Inflammatory macrophage treated with lipopolysaccharide for 1 hour (primary cell): Measurements from ENCODE around the gene HIP1R.

Experiments
- DNase-seq, 2 donors: peaks; one replicate each; pipeline ENCODE4 v3.0.0-alpha.2; 2020 to 2022

The HIP1R gene

DNA sequence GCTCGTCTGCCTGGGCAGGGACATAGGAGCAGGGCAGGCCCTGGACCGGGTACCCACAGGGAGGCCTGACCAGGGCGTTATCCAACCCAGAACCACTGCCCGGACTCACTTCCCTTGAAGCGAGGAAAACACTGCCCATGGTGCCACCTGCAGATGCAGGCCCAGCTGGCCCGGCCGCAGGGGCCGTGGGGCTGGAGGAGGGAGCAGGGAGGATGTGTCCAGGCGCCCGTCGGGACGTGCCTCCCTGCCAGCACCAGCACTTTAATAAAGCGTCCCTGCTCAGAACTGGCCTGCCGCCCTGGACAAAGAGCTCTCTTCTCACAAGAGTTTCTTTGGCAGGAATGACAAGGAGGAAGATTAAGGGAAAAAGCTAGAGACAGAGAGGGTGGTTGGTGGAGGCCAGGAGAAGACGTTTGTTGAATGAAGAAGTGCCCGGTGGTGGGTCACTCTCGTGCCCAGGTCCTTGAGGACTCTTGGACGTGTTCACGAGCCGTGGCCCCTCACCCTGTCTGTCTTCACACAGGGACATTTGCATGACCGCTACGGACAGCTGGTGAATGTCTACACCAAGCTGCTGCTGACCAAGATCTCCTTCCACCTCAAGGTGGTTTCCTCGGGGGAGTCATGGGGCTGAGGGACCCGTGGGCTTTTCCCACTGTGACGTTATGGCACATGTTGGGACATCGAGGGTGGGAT is 14.2 kb downstream of the HIP1R start:
- no peak for DNase-seq

- no peak for DNase-seq
Measured at GRCh38 chr12:122850048-122850445, 14.8 kb downstream of the HIP1R start.

DNA sequence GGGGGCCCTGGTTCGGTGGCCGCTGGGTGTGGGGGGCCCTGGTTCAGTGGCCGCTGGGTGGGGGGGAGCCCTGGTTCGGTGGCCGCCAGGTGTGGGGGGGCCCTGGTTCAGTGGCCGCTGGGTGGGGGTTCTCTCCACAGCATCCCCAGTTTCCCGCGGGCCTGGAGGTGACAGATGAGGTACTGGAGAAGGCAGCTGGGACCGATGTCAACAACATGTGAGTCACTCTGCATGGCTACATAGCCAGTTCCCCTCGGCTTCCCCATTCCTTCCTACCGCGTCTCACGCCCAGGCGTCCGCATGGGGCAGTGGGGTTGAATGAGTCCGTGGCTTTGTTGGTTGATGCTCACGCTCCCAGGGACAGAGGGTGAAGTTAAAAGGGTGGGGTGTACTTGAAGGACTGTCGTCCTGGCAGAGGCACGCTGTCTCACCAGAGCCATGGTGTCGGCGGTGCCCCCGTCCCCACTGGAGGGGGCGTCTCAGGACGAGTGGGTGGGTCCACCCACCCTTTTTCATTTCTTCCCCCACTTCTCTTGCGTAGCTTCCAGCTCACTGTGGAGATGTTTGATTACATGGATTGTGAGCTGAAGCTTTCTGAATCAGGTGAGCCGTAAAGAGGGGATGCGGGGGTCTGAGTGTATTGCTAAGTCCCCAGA is 15.6 kb downstream of the HIP1R start:
- DNase-seq, result peak; percentile 44 to 46

GRCh38 chr12:122851820-122852219 is 16.6 kb downstream of the HIP1R start:
- no peak for DNase-seq

GRCh38 chr12:122852336-122853275 is 17.3 kb downstream of the HIP1R start:
- no peak for DNase-seq

GRCh38 chr12:122853582-122854245 is 18.5 kb downstream of the HIP1R start:
- DNase-seq, result no peak

- no peak for DNase-seq
Measured at GRCh38 chr12:122854554-122854953, 19.3 kb downstream of the HIP1R start.

- DNase-seq, result no peak
Measured at GRCh38 chr12:122855071-122855829, 20.0 kb downstream of the HIP1R start.

DNA sequence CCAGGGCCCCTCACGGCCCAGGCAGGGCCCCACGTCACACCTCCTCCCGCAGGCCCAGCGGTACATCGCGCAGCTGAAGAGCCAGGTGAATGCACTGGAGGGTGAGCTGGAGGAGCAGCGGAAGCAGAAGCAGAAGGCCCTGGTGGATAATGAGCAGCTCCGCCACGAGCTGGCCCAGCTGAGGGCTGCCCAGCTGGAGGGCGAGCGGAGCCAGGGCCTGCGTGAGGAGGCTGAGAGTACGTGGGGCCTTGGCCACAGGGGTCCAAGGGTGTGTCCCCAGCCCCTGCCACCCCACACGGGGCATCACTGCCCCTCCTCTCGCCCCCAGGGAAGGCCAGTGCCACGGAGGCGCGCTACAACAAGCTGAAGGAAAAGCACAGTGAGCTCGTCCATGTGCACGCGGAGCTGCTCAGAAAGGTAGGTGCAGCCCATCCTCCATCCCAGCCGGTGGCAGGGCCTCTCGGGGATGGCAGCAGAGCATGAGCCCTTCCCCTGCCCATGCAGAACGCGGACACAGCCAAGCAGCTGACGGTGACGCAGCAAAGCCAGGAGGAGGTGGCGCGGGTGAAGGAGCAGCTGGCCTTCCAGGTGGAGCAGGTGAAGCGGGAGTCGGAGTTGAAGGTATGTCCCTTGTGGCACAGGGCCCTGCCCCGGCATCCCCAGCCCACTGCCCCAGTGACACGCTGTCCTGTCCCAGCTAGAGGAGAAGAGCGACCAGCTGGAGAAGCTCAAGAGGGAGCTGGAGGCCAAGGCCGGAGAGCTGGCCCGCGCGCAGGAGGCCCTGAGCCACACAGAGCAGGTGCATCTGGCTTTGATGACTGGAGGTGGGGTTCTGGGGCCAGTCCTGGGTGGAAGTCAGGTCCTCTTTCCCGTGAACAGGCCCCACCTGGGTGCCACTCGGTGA is 20.9 kb downstream of the HIP1R start:
- no peak for DNase-seq

DNA sequence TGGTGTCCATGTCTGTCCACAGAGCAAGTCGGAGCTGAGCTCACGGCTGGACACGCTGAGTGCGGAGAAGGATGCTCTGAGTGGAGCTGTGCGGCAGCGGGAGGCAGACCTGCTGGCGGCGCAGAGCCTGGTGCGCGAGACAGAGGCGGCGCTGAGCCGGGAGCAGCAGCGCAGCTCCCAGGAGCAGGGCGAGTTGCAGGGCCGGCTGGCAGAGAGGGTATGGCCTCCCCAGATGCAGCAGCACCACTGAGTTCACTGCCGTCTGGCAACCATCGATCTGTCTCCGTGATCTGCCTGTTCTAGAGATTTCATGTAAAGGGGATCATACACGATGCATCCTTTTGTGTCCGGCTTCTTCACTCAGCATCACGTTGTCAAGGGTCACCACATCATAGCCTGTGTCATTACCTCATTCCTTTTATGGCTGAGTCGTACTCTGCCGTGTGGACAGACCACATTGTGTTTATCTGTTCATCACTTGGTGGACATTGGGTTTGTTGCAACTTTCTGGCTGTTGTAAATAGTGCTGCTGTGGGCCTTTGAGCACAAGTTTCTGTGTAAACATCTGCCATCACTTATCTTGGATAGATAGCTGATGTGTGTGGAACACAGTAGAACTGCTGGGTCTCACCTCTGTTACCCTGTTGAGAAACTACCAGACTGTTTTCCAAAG is 21.9 kb downstream of the HIP1R start:
- DNase-seq, result no peak

- DNase-seq, result no peak
Measured at GRCh38 chr12:122858171-122858570, 22.9 kb downstream of the HIP1R start.

DNA sequence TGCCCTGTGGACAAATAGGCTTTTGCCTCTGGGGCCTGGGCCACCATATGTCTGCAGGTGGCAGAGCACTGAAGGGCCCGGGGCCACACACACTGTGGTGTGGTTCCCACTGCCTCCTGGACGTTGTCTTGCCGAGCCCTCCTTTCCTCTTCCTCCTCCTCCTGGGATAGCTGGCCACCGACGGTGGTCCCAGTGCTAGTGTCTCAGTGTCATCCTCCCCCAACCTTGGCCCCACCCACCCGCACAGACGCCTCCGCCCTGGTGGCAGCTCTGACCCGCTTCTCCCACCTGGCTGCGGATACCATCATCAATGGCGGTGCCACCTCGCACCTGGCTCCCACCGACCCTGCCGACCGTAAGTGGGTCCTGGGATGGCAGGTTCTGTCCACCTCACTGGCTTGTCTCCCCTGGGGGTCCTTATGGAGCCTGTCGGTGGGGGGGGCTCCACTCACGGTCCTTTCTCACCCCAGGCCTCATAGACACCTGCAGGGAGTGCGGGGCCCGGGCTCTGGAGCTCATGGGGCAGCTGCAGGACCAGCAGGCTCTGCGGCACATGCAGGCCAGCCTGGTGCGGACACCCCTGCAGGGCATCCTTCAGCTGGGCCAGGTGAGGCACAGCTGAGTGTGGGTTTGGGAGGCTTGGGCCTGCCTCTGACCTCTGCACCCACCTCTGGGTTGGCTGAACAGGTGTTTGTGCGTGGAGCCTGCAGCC is 23.5 kb downstream of the HIP1R start:
- no peak for DNase-seq

GRCh38 chr12:122859303-122860039 is 24.2 kb downstream of the HIP1R start:
- no peak for DNase-seq

DNA sequence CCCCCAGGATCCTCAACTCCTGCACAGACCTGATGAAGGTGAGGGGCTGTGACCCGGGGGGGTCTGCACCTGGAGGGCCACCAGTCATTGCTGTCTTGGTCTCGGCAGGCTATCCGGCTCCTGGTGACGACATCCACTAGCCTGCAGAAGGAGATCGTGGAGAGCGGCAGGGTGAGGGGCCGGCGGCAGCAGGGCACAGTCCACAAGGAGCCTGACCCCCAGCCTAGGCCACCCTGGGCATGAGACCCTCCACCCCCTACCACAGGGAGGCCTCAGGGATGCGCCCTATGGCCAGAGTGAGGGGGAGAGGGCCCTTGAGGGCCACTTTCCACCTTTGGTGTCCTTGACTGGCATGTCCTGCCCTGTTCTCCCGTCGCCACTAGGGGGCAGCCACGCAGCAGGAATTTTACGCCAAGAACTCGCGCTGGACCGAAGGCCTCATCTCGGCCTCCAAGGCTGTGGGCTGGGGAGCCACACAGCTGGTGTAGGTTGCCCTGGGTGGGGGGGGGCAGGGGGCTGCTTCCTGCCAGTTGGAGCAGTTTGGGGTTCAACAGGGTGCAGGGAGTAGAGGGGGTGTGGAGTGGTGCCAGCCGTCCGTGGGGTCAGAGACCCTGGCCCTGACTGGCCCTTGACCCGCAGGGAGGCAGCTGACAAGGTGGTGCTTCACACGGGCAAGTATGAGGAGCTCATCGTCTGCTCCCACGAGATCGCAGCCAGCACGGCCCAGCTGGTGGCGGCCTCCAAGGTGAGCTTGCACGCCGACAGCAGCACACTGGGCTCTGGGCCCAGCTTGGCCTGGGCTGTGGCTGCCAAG is 25.0 kb downstream of the HIP1R start:
- peak; percentile 46 to 90 for DNase-seq

DNA sequence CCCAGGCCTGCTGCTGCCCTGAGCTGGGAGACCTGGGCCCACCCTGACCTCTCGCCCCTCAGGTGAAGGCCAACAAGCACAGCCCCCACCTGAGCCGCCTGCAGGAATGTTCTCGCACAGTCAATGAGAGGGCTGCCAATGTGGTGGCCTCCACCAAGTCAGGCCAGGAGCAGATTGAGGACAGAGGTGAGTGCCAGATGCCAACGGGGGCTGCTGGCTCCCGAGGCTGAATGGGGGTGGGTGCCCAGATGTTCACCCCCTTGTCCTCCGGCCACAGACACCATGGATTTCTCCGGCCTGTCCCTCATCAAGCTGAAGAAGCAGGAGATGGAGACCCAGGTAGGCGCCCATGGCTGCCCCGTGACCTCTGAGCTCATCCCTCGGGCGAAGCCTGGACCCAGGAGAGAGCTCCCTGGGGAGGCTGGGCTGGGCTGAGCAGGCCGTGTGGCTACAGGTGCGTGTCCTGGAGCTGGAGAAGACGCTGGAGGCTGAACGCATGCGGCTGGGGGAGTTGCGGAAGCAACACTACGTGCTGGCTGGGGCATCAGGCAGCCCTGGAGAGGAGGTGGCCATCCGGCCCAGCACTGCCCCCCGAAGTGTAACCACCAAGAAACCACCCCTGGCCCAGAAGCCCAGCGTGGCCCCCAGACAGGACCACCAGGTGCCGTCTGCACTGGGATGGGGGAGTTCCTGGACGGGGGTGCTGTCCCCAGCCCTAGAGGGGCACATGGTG is 25.8 kb downstream of the HIP1R start:
- no peak for DNase-seq

GRCh38 chr12:122861587-122861970 is 26.3 kb downstream of the HIP1R start:
- DNase-seq, result no peak

DNA sequence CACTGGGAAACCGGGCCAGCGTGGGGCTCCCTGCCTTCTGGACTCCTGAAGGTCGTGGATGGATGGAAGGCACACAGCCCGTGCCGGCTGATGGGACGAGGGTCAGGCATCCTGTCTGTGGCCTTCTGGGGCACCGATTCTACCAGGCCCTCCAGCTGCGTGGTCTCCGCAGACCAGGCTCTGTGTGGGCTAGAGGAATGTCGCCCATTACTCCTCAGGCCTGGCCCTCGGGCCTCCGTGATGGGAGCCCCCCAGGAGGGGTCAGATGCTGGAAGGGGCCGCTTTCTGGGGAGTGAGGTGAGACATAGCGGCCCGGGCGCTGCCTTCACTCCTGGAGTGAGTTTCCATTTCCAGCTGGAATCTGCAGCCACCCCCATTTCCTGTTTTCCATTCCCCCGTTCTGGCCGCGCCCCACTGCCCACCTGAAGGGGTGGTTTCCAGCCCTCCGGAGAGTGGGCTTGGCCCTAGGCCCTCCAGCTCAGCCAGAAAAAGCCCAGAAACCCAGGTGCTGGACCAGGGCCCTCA is 26.9 kb downstream of the HIP1R start:
- no peak for DNase-seq
